ENCODE results near the gene NSUN6. TPM values are rescaled to one million over a fixed set of nuclear protein-coding genes. Genes with fewer than 3 reads are reported as not detected.

NSUN6 gene
- total and polyA plus RNA-seq, 11 donors = 3.1 to 10.0 (median 7.5) TPM

DNA sequence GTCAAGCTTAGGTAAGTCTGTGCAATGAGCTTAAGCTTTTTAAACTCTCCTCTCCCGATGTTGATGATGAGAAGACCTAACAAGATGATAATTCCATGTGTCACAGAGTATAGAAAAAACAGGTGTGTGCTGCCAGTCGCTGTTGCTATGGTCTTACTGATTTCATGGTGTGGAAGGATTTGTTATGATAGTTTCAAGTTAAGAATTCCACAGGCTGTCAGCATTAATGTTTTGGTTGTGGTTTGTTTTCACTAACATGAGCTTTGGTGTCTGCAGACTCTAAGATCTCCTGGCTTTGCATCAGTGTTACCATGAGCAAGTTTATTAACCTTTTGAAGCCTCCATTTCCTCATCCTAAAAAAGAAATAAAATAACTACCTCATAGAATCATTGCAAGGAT is 123.7 kb downstream of the NSUN6 start:
- no peak for TF ChIP-seq POLR2A (IDR thresholded peaks at IDR 0.05)
- TF ChIP-seq, protein P1, sequence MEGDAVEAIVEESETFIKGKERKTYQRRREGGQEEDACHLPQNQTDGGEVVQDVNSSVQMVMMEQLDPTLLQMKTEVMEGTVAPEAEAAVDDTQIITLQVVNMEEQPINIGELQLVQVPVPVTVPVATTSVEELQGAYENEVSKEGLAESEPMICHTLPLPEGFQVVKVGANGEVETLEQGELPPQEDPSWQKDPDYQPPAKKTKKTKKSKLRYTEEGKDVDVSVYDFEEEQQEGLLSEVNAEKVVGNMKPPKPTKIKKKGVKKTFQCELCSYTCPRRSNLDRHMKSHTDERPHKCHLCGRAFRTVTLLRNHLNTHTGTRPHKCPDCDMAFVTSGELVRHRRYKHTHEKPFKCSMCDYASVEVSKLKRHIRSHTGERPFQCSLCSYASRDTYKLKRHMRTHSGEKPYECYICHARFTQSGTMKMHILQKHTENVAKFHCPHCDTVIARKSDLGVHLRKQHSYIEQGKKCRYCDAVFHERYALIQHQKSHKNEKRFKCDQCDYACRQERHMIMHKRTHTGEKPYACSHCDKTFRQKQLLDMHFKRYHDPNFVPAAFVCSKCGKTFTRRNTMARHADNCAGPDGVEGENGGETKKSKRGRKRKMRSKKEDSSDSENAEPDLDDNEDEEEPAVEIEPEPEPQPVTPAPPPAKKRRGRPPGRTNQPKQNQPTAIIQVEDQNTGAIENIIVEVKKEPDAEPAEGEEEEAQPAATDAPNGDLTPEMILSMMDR (IDR thresholded peaks at IDR 0.05) = no peak
- Histone ChIP-seq H3K4me3 (no peak overlapping the region), H3K9me3 (no peaks in the 10 kb centered on the region), H3K27ac (peak overlapping the region in 2 of 12 donors; percentile 3 to 9), H3K36me3 (peaks cover 0 to 29% (median under 1%) of the 10 kb centered on the region in 9 donors), H3K4me1 (peaks cover 0 to 16% (median 0%) of the 10 kb centered on the region in 12 donors), H3K27me3 (no peaks in the 10 kb centered on the region)
- DNase-seq (no peak), ATAC-seq (peak in 2 of 4 donors; percentile 38 to 40)
- WGBS, 4 donors = 21 to 42% (median 35%) methylated on average over 2 of the region's 2 CpGs
- intact Hi-C loops (cut with DNase I) = no loop called here

DNA sequence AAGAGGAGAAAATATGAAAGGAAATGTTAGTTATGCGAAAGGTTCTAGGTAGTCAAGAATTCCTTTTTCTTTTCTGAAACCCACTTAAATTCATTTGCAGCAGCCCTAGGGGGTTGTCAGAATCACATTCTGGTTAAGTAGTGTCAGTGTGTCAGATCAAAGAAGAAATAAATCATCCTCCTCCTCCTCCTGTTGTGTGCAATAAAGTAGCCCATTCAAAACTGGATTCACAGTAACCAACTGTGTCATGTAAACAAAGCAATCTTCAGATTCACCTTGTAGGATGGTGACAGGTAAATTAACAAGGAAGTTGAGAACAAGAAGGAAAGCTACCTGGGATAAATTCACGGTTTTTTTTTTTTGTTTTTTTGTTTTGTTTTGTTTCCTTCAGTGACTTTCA is 127.5 kb downstream of the NSUN6 start:
- TF ChIP-seq, protein P1 (IDR thresholded peaks at IDR 0.05) = no peak
- TF ChIP-seq POLR2A (IDR thresholded peaks at IDR 0.05) = no peak
- Histone ChIP-seq H3K4me3 (no peak overlapping the region), H3K9me3 (no peaks in the 10 kb centered on the region), H3K27ac (peak overlapping the region in 1 of 12 donors; percentile 21), H3K36me3 (peaks cover 0 to 49% (median 20%) of the 10 kb centered on the region in 9 donors), H3K27me3 (no peaks in the 10 kb centered on the region), H3K4me1 (peaks cover 0 to 16% (median 0%) of the 10 kb centered on the region in 12 donors)
- 84 to 89% (median 85%) methylated on average over 2 of the region's 2 CpGs for WGBS, 4 donors
- DNase-seq (no peak), ATAC-seq (no peak)
- intact Hi-C loops (cut with DNase I) = no loop called here

DNA sequence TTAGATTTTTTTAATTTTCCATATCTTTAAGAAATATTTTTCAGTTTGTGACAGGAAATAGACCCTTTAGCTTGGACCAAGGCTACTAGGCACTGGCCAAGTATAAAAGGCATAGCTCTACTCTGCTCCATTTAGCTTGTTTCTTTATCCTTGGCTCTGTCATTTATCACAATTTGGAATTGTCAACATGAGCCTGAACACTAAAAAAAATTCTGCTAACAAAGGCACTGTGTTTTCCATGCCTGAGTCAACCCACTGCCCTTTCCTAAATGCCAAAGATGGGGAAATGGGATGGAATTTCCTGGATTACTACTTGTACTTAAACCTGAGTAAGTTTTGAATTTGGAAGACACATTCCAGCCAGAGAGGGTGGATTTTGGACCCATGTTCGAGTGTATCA is 128.4 kb downstream of the NSUN6 start:
- WGBS, 4 donors = 56 to 82% (median 68%) methylated on average over 1 of the region's 1 CpG
- H3K27me3 ChIP-seq = no peaks in the 10 kb centered on the region
- peak overlapping the region in 1 of 12 donors; percentile 21 for H3K27ac ChIP-seq
- H3K36me3 ChIP-seq = peaks cover 0 to 49% (median 24%) of the 10 kb centered on the region in 9 donors
- no peaks in the 10 kb centered on the region for H3K9me3 ChIP-seq
- no peak overlapping the region for H3K4me3 ChIP-seq
- intact Hi-C loops (cut with DNase I) = no loop called here
- DNase-seq (no peak), ATAC-seq (peak in 1 of 4 donors; percentile 23)
- TF ChIP-seq, protein P1 (IDR thresholded peaks at IDR 0.05) = no peak
- TF ChIP-seq POLR2A (IDR thresholded peaks at IDR 0.05) = no peak
- H3K4me1 ChIP-seq = peaks cover 0 to 16% (median 0%) of the 10 kb centered on the region in 12 donors

DNA sequence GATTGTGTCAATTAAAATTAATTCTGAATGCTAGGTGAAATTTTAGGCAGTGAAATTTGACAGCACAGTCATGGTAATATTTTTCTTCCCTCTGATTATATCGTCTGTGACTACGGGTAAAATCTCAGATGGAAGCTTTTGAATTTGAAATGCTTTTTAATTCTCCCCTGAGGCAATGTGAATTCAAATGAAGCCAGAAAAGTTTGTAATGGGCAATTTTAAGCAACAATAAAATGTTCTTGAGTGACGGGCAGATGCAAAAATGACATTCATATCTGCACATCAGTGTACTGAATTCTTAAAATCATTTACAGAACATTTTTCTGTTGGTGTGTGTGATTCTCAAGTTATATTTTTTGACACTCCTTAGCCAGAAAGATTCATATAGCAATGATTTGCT is 134.5 kb downstream of the NSUN6 start:
- Histone ChIP-seq H3K27me3 (no peaks in the 10 kb centered on the region), H3K27ac (no peak overlapping the region), H3K4me1 (no peaks in the 10 kb centered on the region), H3K4me3 (no peak overlapping the region), H3K36me3 (peaks cover 0 to 78% (median 24%) of the 10 kb centered on the region in 9 donors), H3K9me3 (no peaks in the 10 kb centered on the region)
- 82 to 91% (median 88%) methylated on average over 3 of the region's 3 CpGs for WGBS, 4 donors
- TF ChIP-seq, protein P1 (IDR thresholded peaks at IDR 0.05) = no peak
- no peak for TF ChIP-seq POLR2A (IDR thresholded peaks at IDR 0.05)
- DNase-seq (no peak), ATAC-seq (no peak)
- intact Hi-C loops (cut with DNase I) = no loop called here

All from heart left ventricle (tissue), 16 donors.